GM18499 (cell line): Measurements from ENCODE around the gene KRTAP10-11.
"Not testable (repeated sequence)": the region's sequence is repeated elsewhere in the genome, so short reads cannot be mapped to it uniquely, and the experiment has no call there.

Experiments
- ATAC-seq: cut with Tn5 transposase; IDR thresholded peaks from one replicate; pipeline ENCODE4 v1.9.1; 2021; ENCODE audit warnings: moderate number of reproducible peaks; ENCODE audit not compliant: insufficient read depth, unreplicated experiment

Gene KRTAP10-11

GRCh38 chr21:44614161-44614631, 32.0 kb upstream of the KRTAP10-11 start:
- no peak for ATAC-seq

- ATAC-seq = no peak
These were observed 31.2 kb upstream of the KRTAP10-11 start for GRCh38 chr21:44614961-44615391.

GRCh38 chr21:44615466-44615865, 30.7 kb upstream of the KRTAP10-11 start:
- ATAC-seq = no peak

GRCh38 chr21:44615911-44616590, 30.2 kb upstream of the KRTAP10-11 start:
- no peak for ATAC-seq

- ATAC-seq = no peak
These were observed 29.7 kb upstream of the KRTAP10-11 start for GRCh38 chr21:44616591-44616926.

- ATAC-seq = no peak
These were observed 29.1 kb upstream of the KRTAP10-11 start for GRCh38 chr21:44617071-44617501.

GRCh38 chr21:44618504-44618903, 27.7 kb upstream of the KRTAP10-11 start:
- no peak for ATAC-seq

GRCh38 chr21:44618909-44619308, 27.3 kb upstream of the KRTAP10-11 start:
- ATAC-seq = no peak

GRCh38 chr21:44619886-44620285, 26.3 kb upstream of the KRTAP10-11 start:
- ATAC-seq = no peak

GRCh38 chr21:44623575-44623974, 22.6 kb upstream of the KRTAP10-11 start:
- ATAC-seq = no peak

GRCh38 chr21:44625756-44626155, 20.5 kb upstream of the KRTAP10-11 start:
- no peak for ATAC-seq

GRCh38 chr21:44626262-44626661, 20.0 kb upstream of the KRTAP10-11 start:
- ATAC-seq = no peak

GRCh38 chr21:44626673-44627143, 19.5 kb upstream of the KRTAP10-11 start, which contains the start of gene KRTAP10-9:
TSS of gene KRTAP10-9 (plus strand) at chr21:44627093. CDS start at chr21:44627172, 79 bp downstream.
- no peak for ATAC-seq

GRCh38 chr21:44627181-44627822, 18.9 kb upstream of the KRTAP10-11 start:
- ATAC-seq = not testable (repeated sequence)

- ATAC-seq = not testable (repeated sequence)
These were observed 18.4 kb upstream of the KRTAP10-11 start for GRCh38 chr21:44627831-44628233.

- no peak for ATAC-seq
These were observed 17.4 kb upstream of the KRTAP10-11 start for GRCh38 chr21:44628707-44629391.

GRCh38 chr21:44630440-44630839, 15.8 kb upstream of the KRTAP10-11 start:
- ATAC-seq = no peak

- ATAC-seq = no peak
These were observed 14.1 kb upstream of the KRTAP10-11 start for GRCh38 chr21:44632067-44632466.

- ATAC-seq = no peak
These were observed 9.8 kb upstream of the KRTAP10-11 start for GRCh38 chr21:44636209-44637017.
